IPS-15b (cell line): ENCODE data around the gene SENP7.

ENCODE experiments used
- H3K27me3 ChIP-seq: one replicate; pipeline ENCODE4 v1.6.1; 2013; ENCODE audit warnings: low read length; ENCODE audit not compliant: control insufficient read depth, insufficient read depth
- H3K36me3 ChIP-seq: one replicate; pipeline ENCODE4 v1.6.1; 2013; ENCODE audit warnings: low read length; ENCODE audit not compliant: control insufficient read depth, insufficient read depth
- H3K4me1 ChIP-seq: one replicate; pipeline ENCODE4 v1.6.1; 2013; ENCODE audit warnings: mild to moderate bottlenecking, low read length; ENCODE audit not compliant: control insufficient read depth, insufficient read depth
- H3K4me3 ChIP-seq: one replicate; pipeline ENCODE4 v1.5.1; 2013; ENCODE audit warnings: low read depth, low read length
- H3K9ac ChIP-seq: one replicate; pipeline ENCODE4 v1.6.1; 2013; ENCODE audit warnings: low read depth, mild to moderate bottlenecking, low read length
- H3K9me3 ChIP-seq: one replicate; pipeline ENCODE4 v1.6.1; 2013; ENCODE audit warnings: mild to moderate bottlenecking, low read length; ENCODE audit not compliant: control insufficient read depth, insufficient read depth

SENP7 gene

DNA sequence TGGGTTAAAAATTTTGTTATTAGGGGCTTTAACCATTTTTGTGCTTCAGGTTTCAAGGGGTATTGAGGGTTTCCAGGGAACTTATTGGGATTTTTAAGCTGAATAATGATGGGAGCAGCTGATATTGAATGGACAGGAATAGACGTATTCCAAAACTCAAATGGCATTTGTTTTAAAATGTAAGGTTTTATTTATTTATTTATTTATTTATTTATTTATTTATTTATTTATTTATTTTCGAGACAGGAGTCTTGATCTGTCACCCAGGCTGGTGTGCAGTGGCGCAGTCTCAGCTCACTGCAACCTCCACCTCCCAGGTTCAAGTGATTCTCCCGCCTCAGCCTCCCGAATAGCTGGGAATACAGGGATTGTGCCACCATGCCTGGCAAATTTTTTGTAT lies 22.2 kb upstream of the SENP7 start:
- Histone ChIP-seq H3K27me3 (no peaks in the 10 kb centered on the region), H3K4me1 (no peaks in the 10 kb centered on the region), H3K36me3 (no peaks in the 10 kb centered on the region), H3K4me3 (no peak overlapping the region), H3K9ac (no peak overlapping the region), H3K9me3 (no peaks in the 10 kb centered on the region)

DNA sequence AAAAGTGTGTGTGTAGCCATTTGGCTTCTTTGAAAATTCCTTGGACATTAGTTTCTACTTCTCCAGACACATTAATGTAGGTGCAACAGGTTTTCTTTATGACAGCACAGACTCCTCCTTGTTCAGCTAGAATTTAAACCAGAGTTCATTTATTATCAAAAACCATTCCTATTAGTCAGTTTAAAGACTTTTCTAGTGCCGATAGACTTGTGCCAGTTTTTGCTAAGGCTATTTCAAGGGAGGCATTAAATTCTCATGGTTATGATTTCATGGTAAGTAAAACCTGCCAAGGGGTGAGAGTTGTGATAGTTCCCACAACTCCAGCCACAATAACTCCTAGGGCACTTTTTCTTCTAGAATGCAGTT lies 20.6 kb upstream of the SENP7 start:
- H3K9ac ChIP-seq, result no peak overlapping the region
- no peaks in the 10 kb centered on the region for H3K36me3 ChIP-seq
- no peaks in the 10 kb centered on the region for H3K9me3 ChIP-seq
- H3K27me3 ChIP-seq, result no peaks in the 10 kb centered on the region
- no peak overlapping the region for H3K4me3 ChIP-seq
- H3K4me1 ChIP-seq, result no peaks in the 10 kb centered on the region

DNA sequence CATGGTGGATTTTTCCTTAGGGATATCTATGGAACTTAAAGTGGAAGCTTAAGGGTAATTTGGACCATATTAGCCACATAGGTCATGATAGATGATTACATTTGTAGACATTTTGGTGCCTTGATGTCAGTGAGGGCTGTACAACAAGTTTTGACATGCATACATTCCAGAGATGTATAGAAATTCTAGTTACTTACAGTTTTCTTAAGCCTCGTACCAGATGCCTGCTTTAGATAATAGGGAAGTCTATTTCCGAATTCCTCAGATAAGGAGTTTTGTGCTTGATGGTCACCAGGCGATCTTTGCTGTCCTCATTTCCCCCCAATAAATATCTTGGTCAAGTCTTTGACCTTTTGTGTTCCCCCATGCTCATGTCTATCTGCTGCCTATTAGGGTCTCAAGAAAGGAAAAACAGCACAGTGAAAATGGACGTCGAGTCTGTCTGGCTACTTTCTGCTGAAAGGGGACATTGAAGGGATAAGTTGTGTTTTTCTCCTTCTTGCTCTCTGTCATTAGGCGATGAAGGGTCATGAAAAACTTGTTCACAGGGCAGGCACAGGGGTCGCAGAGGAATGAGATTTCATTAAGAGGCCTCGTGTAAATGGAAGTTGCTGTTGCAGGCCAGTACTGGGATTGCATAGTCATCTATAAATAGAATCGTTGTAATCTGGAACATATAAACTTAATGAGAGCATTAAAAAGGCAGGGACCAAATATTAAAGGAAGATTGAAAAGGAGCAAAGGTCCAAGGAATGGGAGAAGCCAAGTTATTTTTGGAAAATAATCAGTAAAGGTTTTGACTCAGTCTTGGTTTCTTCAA lies 20.0 kb upstream of the SENP7 start:
- H3K27me3 ChIP-seq, result no peaks in the 10 kb centered on the region
- no peaks in the 10 kb centered on the region for H3K36me3 ChIP-seq
- no peaks in the 10 kb centered on the region for H3K9me3 ChIP-seq
- H3K9ac ChIP-seq, result no peak overlapping the region
- no peak overlapping the region for H3K4me3 ChIP-seq
- no peaks in the 10 kb centered on the region for H3K4me1 ChIP-seq

DNA sequence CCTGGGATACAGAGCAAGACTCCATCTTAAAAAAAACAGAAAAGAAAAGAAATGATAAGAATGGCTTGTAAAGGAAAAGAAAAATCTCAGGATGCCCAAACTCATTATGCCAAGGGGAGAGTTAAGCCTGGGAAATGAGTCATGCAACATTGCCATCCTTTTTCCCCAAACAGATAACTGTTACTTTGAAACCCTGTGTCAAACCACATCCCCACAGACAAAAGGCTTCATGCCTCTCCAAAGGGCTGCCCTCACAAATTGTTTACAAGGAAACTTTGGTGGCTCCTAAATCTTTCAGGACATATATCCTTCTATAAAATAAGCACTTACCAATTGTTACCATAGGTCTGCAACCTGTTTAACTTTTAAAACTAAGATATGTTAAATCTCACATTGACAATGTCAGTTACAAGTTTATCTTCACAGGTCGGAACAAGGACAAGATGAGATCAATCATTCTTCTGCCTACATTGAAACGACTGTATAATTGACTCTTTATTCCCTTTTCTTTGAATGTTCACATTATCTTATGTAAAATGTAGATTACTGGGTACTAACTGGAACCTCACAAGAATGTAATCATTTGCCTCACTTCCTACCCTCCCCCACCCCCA lies 18.6 kb upstream of the SENP7 start:
- H3K4me1 ChIP-seq, result no peaks in the 10 kb centered on the region
- no peaks in the 10 kb centered on the region for H3K9me3 ChIP-seq
- no peaks in the 10 kb centered on the region for H3K27me3 ChIP-seq
- no peaks in the 10 kb centered on the region for H3K36me3 ChIP-seq
- no peak overlapping the region for H3K9ac ChIP-seq
- no peak overlapping the region for H3K4me3 ChIP-seq

DNA sequence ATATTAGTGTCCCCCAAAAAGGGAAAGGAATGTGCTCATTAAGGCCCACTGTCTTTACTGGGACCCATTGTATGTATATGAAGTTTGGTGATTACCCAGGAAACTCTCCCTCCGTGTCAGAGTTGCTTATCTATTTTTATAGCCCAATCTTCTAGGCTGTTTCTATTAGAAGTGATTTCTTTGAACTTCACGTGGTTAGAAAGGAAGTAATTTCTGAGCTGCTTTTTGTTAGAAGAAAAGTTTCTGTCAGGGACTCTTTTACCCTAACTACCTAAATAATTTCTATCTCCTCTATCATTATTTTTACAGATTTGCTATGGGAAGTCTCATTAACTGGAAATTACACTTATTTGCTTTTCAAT lies 17.7 kb upstream of the SENP7 start:
- Histone ChIP-seq H3K4me1 (no peaks in the 10 kb centered on the region), H3K36me3 (no peaks in the 10 kb centered on the region), H3K9ac (no peak overlapping the region), H3K9me3 (peaks cover under 1% of the 10 kb centered on the region), H3K27me3 (no peaks in the 10 kb centered on the region), H3K4me3 (no peak overlapping the region)

DNA sequence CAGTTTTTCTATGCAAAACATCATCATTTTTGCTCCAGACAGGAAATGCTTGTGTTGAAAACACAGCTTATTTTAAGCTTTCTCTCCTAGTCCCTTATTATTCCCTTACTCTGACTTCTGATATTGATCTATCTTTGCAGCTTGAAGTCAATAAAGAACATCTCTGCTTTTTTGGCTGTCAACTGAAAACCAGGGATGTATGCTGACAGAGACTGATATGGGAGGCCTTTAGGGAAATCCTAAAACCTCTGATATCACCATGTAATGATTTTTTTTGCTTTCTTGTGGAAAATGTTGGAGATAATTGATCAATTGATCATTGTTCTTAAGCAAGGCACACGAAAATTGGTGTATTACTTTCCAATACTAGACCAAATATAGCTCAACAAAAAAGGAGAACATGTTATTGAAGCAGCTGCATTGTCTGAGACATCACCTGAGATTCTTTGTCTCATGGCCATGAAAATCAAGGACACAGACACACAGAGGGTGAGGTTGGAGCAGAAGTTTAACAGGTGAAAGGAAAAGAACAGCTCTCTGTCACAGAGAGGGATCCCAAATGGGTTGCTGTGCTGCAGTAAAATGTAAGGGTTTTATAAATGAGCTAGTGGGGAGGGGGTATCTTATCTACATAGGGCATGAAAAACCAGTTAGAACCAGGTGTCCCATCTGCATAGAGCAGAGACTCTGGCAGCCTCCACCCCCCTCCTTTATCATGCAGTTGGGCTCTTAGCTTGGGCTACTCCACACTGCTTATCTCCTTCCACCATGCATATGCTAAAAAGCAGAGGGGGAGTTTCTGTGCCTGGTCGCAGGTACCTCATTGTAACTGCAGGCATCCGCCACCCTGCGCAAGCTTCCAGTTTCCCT lies 17.0 kb upstream of the SENP7 start:
- H3K36me3 ChIP-seq, result no peaks in the 10 kb centered on the region
- no peak overlapping the region for H3K9ac ChIP-seq
- H3K4me3 ChIP-seq, result no peak overlapping the region
- H3K9me3 ChIP-seq, result peaks cover 6% of the 10 kb centered on the region
- no peaks in the 10 kb centered on the region for H3K27me3 ChIP-seq
- H3K4me1 ChIP-seq, result no peaks in the 10 kb centered on the region

DNA sequence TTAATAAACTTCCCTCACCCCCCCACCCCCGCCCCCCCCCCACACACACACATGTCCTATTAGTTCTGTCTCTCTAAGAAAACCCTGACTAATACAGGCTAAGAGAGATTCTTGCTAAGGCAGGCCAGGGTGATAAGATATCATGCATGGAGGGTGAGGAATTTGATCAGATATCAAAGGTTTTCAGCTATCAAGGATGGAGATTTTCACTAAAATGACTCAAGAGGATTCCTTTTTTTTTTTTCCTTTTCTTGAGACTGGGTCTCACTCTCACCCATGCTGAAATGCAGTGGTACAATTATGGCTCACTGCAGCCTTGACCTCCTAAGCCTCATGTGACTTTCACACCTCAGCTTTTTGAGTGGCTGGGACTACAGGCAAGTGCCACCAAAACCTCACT lies 14.9 kb upstream of the SENP7 start:
- H3K9me3 ChIP-seq, result peaks cover 8% of the 10 kb centered on the region
- no peaks in the 10 kb centered on the region for H3K36me3 ChIP-seq

DNA sequence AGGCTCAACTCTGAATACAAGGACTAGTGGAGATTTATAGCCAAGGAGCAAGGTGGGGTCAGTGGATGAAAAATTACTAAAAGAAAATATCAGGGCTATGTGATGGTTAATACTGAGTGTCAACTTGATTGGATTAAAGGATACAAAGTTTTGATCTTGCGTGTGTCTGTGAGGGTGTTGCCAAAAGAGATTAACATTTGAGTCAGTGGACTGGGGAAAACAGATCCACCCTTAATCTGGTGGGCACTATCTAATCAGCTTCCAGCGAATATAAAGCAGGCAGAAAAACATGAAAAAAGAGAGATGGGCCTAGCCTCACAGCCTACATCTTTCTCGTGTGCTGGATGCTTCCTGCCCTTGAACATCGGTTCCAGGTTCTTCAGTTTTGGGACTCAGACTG lies 14.4 kb upstream of the SENP7 start:
- Histone ChIP-seq H3K9ac (no peak overlapping the region), H3K4me1 (no peaks in the 10 kb centered on the region), H3K36me3 (no peaks in the 10 kb centered on the region), H3K27me3 (no peaks in the 10 kb centered on the region), H3K4me3 (no peak overlapping the region), H3K9me3 (peaks cover 8% of the 10 kb centered on the region)

More for the DNA sequence above, 14.9 kb upstream of the SENP7 start:
- H3K4me3 ChIP-seq, result no peak overlapping the region
- no peaks in the 10 kb centered on the region for H3K27me3 ChIP-seq
- H3K4me1 ChIP-seq, result no peaks in the 10 kb centered on the region
- no peak overlapping the region for H3K9ac ChIP-seq

DNA sequence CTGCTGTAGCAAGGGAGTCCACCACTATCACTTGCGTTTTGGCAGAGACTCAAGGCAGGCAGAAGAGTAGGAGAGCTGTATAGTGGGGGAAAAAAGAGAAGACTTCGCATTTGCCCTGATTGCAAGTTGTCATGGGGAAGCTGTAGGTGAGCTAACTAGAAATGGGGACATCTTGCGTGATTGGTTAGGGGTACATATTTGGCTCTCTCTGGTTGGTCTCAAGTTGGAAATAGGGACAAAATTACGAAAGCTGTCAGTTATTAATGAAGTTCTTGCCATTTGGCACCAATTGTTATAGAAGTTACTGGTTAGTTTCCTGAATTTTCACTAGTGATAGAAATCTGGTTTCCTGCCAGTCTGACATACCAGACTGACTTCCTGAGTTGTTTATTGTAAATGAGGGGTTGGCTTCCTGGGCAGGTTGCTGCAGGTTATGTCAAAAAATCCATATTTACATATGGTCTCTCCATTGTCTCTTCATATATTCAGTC lies 8.2 kb upstream of the SENP7 start:
- Histone ChIP-seq H3K4me1 (peaks cover 5% of the 10 kb centered on the region), H3K27me3 (no peaks in the 10 kb centered on the region), H3K9ac (no peak overlapping the region), H3K36me3 (no peaks in the 10 kb centered on the region), H3K4me3 (no peak overlapping the region), H3K9me3 (peaks cover 8% of the 10 kb centered on the region)

DNA sequence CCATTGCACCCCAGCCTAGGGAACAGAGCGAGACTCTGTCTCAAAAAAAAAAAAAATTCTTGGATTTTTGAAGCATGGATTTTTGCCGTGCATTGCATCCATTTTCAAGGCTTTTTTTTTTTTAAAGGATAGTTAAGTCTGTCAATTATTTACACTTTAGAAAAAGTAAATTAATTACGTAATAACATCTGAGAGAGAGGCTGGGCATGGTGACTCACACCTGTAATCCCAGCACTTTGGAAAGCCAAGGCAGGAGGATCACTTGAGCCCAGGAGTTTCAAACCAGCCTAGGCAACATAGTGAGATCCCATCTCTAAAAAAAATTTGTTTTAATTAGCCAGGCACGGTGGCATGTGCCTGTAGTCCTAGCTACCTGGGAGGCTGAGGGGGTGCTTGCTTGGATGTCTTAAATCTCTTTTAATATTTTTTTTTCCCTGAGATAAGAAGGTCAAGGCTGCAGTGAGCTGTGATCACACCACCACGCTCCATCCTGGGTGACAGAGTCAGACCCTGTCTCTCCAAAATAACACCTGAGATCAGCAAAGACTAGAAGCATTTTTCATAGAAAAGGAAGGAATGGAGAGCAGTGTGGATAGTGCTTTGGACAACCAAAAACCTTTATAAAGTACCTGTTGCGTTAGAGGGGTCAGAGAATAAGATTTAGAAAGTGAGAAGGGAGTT lies 6.8 kb upstream of the SENP7 start:
- no peak overlapping the region for H3K9ac ChIP-seq
- no peaks in the 10 kb centered on the region for H3K9me3 ChIP-seq
- peaks cover 5% of the 10 kb centered on the region for H3K4me1 ChIP-seq
- no peaks in the 10 kb centered on the region for H3K27me3 ChIP-seq
- no peaks in the 10 kb centered on the region for H3K36me3 ChIP-seq
- no peak overlapping the region for H3K4me3 ChIP-seq

DNA sequence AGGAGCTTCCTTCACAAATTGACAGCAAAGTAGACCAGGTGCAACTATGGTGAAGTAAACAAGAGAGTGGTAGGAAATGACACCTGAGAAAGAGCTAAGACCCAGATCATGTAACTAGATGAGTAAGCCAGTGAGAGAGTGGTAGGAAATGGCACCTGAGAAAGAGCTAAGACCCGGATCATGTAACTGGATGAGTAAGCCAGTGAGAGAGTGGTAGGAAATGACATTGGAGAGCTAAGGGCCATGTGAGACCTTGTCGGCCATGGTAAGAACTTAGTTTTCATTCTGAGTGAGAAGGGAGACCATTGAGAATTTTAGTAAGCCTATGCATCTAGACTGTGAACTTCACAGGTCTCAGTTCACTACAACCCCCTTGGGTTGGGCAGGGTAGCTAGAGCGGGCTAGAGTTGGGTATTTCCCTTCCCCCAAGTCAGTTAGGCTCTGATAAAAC lies 5.4 kb upstream of the SENP7 start:
- Histone ChIP-seq H3K27me3 (no peaks in the 10 kb centered on the region), H3K9ac (no peak overlapping the region), H3K9me3 (no peaks in the 10 kb centered on the region), H3K36me3 (no peaks in the 10 kb centered on the region), H3K4me1 (peaks cover 5% of the 10 kb centered on the region), H3K4me3 (no peak overlapping the region)
